ES-I3 (cell line): ENCODE data around the gene EGFL7.
"Not testable (repeated sequence)": the region's sequence is repeated elsewhere in the genome, so short reads cannot be mapped to it uniquely, and the experiment has no call there.

Source experiments
- H3K36me3 ChIP-seq: 2 replicates; pipeline ENCODE4 v1.6.1; 2013; ENCODE audit warnings: mild to moderate bottlenecking, low read length, control low read depth, moderate library complexity; ENCODE audit not compliant: insufficient read depth
- H3K4me1 ChIP-seq: 2 replicates; pipeline ENCODE4 v1.6.1; 2013; ENCODE audit warnings: mild to moderate bottlenecking, control low read depth, low read length; ENCODE audit not compliant: insufficient read depth
- H3K9ac ChIP-seq: 2 replicates; pipeline ENCODE4 v1.6.1; 2013; ENCODE audit warnings: low read depth, mild to moderate bottlenecking, low read length, moderate library complexity
- H3K9me3 ChIP-seq: 2 replicates; pipeline ENCODE4 v1.6.1; 2013; ENCODE audit warnings: mild to moderate bottlenecking, low read length, moderate library complexity; ENCODE audit not compliant: control insufficient read depth, insufficient read depth

Gene EGFL7

GRCh38 chr9:136629879-136630661 is 32.6 kb upstream of the EGFL7 start:
- H3K9ac ChIP-seq = no peak overlapping the region
- no peaks in the 10 kb centered on the region for H3K4me1 ChIP-seq
- H3K9me3 ChIP-seq = no peaks in the 10 kb centered on the region
- no peaks in the 10 kb centered on the region for H3K36me3 ChIP-seq

GRCh38 chr9:136630662-136630992 is 32.1 kb upstream of the EGFL7 start:
- Histone ChIP-seq H3K9me3 (no peaks in the 10 kb centered on the region), H3K9ac (no peak overlapping the region), H3K4me1 (no peaks in the 10 kb centered on the region), H3K36me3 (no peaks in the 10 kb centered on the region)

- no peaks in the 10 kb centered on the region for H3K4me1 ChIP-seq
Observed at GRCh38 chr9:136631038-136632000, 31.4 kb upstream of the EGFL7 start.

GRCh38 chr9:136632072-136632471 is 30.6 kb upstream of the EGFL7 start:
- H3K9me3 ChIP-seq, H3K36me3 ChIP-seq, H3K4me1 ChIP-seq, H3K9ac ChIP-seq: not testable (repeated sequence)

More at GRCh38 chr9:136631038-136632000, 31.4 kb upstream of the EGFL7 start:
- no peaks in the 10 kb centered on the region for H3K36me3 ChIP-seq
- H3K9ac ChIP-seq = no peak overlapping the region
- H3K9me3 ChIP-seq = no peaks in the 10 kb centered on the region

- H3K4me1 ChIP-seq, H3K9ac ChIP-seq, H3K36me3 ChIP-seq, H3K9me3 ChIP-seq: not testable (repeated sequence)
Observed at GRCh38 chr9:136632491-136633106, 30.1 kb upstream of the EGFL7 start.

GRCh38 chr9:136634904-136635303 is 27.8 kb upstream of the EGFL7 start:
- H3K9me3 ChIP-seq = no peaks in the 10 kb centered on the region
- no peaks in the 10 kb centered on the region for H3K36me3 ChIP-seq
- no peak overlapping the region for H3K9ac ChIP-seq
- no peaks in the 10 kb centered on the region for H3K4me1 ChIP-seq

GRCh38 chr9:136640171-136641111 is 22.3 kb upstream of the EGFL7 start:
- Histone ChIP-seq H3K36me3 (no peaks in the 10 kb centered on the region), H3K9ac (no peak overlapping the region), H3K4me1 (no peaks in the 10 kb centered on the region; the same call in 1 of the 2 replicates)

GRCh38 chr9:136642439-136642921 is 20.2 kb upstream of the EGFL7 start:
- H3K9me3 ChIP-seq = no peaks in the 10 kb centered on the region
- no peaks in the 10 kb centered on the region; the same call in 1 of the 2 replicates for H3K4me1 ChIP-seq

More at GRCh38 chr9:136640171-136641111, 22.3 kb upstream of the EGFL7 start:
- no peaks in the 10 kb centered on the region for H3K9me3 ChIP-seq

GRCh38 chr9:136643596-136644342 is 18.9 kb upstream of the EGFL7 start:
- Histone ChIP-seq H3K36me3 (no peaks in the 10 kb centered on the region), H3K9me3 (no peaks in the 10 kb centered on the region), H3K9ac (peak overlapping the region; percentile 22; the same call in 1 of the 2 replicates), H3K4me1 (no peaks in the 10 kb centered on the region; the same call in 1 of the 2 replicates)

More at GRCh38 chr9:136642439-136642921, 20.2 kb upstream of the EGFL7 start:
- H3K36me3 ChIP-seq = no peaks in the 10 kb centered on the region
- no peak overlapping the region for H3K9ac ChIP-seq

- no peaks in the 10 kb centered on the region for H3K36me3 ChIP-seq
- no peaks in the 10 kb centered on the region for H3K9me3 ChIP-seq
- no peaks in the 10 kb centered on the region; the same call in 1 of the 2 replicates for H3K4me1 ChIP-seq
- H3K9ac ChIP-seq = peak overlapping the region; percentile 22; the same call in 1 of the 2 replicates
Observed at GRCh38 chr9:136644343-136644592, 18.4 kb upstream of the EGFL7 start.

GRCh38 chr9:136644593-136645351 is 17.9 kb upstream of the EGFL7 start:
- Histone ChIP-seq H3K36me3 (no peaks in the 10 kb centered on the region), H3K9me3 (no peaks in the 10 kb centered on the region), H3K4me1 (no peaks in the 10 kb centered on the region; the same call in 1 of the 2 replicates), H3K9ac (peak overlapping the region; percentile 22; the same call in 1 of the 2 replicates)

GRCh38 chr9:136645352-136645902 is 17.3 kb upstream of the EGFL7 start:
- Histone ChIP-seq H3K9me3 (no peaks in the 10 kb centered on the region), H3K9ac (no peak overlapping the region)

More at GRCh38 chr9:136645352-136645902, 17.3 kb upstream of the EGFL7 start:
- Histone ChIP-seq H3K4me1 (no peaks in the 10 kb centered on the region; the same call in 1 of the 2 replicates), H3K36me3 (no peaks in the 10 kb centered on the region)
